H1 (cell line): ENCODE measurements around the gene KCNQ1.

Experiments used
- NRF1 ChIP-seq: IDR thresholded peaks from 2 replicates; pipeline ENCODE4 v1.6.1; 2011; ENCODE audit warnings: mild to moderate bottlenecking, low read depth, low read length, improper control_type of control experiment
- POLR2A ChIP-seq, 2 experiments: IDR thresholded peaks; 1 replicate in 1 of 2; 2 replicates in 1 of 2; pipeline ENCODE4 v1.6.1; 2011; ENCODE audit warnings: low read depth in 2 of 2, low read length in 2 of 2, mild to moderate bottlenecking in 2 of 2; ENCODE audit errors: control extremely low read depth in 1 of 2
- POLR2AphosphoS5 ChIP-seq: IDR thresholded peaks from 2 replicates; pipeline ENCODE4 v1.6.1; 2011; ENCODE audit warnings: low read depth, low read length
- RXRA ChIP-seq: IDR thresholded peaks from 2 replicates; pipeline ENCODE4 v1.6.1; 2011; ENCODE audit warnings: low read depth, mild to moderate bottlenecking, low read length, moderate library complexity; ENCODE audit not compliant: insufficient read depth
- SIN3A ChIP-seq, 2 experiments: IDR thresholded peaks in 1 of 2; conservative IDR thresholded peaks in 1 of 2; 2 replicates each; pipeline ENCODE4 v1.6.1; 2011 to 2012; ENCODE audit warnings: low read length in 2 of 2, improper control_type of control experiment in 1 of 2, low read depth in 1 of 2, mild to moderate bottlenecking in 1 of 2
- SIX5 ChIP-seq: IDR thresholded peaks from 2 replicates; pipeline ENCODE4 v1.6.1; 2011; ENCODE audit warnings: mild to moderate bottlenecking, low read depth, low read length
- TF ChIP-seq, protein P1 (sequence below), 3 experiments: IDR thresholded peaks; 1 replicate in 2 of 3; 2 replicates in 1 of 3; pipeline versions ENCODE4 v1.5.1 to v1.6.1; 2011; ENCODE audit warnings: low read length in 3 of 3, mild to moderate bottlenecking in 3 of 3, inconsistent platforms in 2 of 3, low read depth in 1 of 3, moderate library complexity in 1 of 3; ENCODE audit not compliant: insufficient read depth in 1 of 3; ENCODE audit errors: control extremely low read depth in 1 of 3
- TF ChIP-seq, protein P2 (sequence below): IDR thresholded peaks from 2 replicates; pipeline ENCODE4 v1.6.1; 2011; ENCODE audit warnings: low read depth, mild to moderate bottlenecking, low read length; ENCODE audit not compliant: insufficient read depth
- TF ChIP-seq, protein P3 (sequence below): IDR thresholded peaks from 2 replicates; pipeline ENCODE4 v1.6.1; 2011; ENCODE audit warnings: low read length, improper control_type of control experiment

DNA sequence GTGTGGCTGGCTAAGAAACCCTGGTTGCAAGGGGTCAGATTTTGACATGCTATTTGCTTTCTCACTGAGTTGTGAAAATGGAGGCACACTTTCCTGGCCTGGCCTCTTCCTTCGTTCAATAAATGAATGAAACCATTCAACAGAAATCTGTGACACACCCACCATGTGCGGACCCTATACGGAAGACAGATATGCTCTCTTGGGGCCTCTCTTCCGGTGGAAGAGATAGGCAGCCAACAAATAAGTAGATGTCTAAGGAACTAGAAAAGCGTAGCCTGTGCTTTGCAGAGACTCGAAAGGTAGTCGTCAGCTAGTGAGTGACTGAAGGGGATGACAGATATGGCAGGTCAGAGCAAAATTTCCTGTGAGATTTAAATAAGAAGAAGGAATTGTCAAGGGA lies 249.7 kb downstream of the KCNQ1 start:
- TF ChIP-seq, protein P1, sequence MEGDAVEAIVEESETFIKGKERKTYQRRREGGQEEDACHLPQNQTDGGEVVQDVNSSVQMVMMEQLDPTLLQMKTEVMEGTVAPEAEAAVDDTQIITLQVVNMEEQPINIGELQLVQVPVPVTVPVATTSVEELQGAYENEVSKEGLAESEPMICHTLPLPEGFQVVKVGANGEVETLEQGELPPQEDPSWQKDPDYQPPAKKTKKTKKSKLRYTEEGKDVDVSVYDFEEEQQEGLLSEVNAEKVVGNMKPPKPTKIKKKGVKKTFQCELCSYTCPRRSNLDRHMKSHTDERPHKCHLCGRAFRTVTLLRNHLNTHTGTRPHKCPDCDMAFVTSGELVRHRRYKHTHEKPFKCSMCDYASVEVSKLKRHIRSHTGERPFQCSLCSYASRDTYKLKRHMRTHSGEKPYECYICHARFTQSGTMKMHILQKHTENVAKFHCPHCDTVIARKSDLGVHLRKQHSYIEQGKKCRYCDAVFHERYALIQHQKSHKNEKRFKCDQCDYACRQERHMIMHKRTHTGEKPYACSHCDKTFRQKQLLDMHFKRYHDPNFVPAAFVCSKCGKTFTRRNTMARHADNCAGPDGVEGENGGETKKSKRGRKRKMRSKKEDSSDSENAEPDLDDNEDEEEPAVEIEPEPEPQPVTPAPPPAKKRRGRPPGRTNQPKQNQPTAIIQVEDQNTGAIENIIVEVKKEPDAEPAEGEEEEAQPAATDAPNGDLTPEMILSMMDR (IDR thresholded peaks at IDR 0.05; ENCODE audit: control extremely low read depth in 1 of 3, insufficient read depth in 1 of 3, low read depth in 1 of 3, low read length in 3 of 3) = no peak
- TF ChIP-seq SIN3A (conservative IDR thresholded peaks at IDR 0.05 in 1 of 2, IDR thresholded peaks at IDR 0.05 in 1 of 2; ENCODE audit: low read depth in 1 of 2, low read length in 2 of 2) (no peak), POLR2AphosphoS5 (no peak), NRF1 (no peak), SIX5 (no peak), POLR2A (IDR thresholded peaks at IDR 0.05; ENCODE audit: control extremely low read depth in 1 of 2, low read depth in 2 of 2, low read length in 2 of 2) (no peak), RXRA (no peak)
- TF ChIP-seq, protein P2, sequence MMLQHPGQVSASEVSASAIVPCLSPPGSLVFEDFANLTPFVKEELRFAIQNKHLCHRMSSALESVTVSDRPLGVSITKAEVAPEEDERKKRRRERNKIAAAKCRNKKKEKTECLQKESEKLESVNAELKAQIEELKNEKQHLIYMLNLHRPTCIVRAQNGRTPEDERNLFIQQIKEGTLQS = no peak
- TF ChIP-seq, protein P3, sequence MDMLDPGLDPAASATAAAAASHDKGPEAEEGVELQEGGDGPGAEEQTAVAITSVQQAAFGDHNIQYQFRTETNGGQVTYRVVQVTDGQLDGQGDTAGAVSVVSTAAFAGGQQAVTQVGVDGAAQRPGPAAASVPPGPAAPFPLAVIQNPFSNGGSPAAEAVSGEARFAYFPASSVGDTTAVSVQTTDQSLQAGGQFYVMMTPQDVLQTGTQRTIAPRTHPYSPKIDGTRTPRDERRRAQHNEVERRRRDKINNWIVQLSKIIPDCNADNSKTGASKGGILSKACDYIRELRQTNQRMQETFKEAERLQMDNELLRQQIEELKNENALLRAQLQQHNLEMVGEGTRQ = no peak
